ENCODE results near the gene PPP1R26. TPM values are rescaled to one million over a fixed set of nuclear protein-coding genes. Genes with fewer than 3 reads are reported as not detected.

PPP1R26 gene
- total and polyA plus RNA-seq, 2 experiments from 2014 or later = 25.9 to 62.2 TPM

GRCh38 chr9:135461936-135462335, 17.6 kb upstream of the PPP1R26 start:
- no peak for DNase-seq (ENCODE audit: low read depth in 1 of 2, low spot score in 1 of 2)
- no peak for TF ChIP-seq CTCF (IDR thresholded peaks at IDR 0.05; ENCODE audit: low read depth, low read length)
- no peaks in the 10 kb centered on the region for H3K9me3 ChIP-seq (ENCODE audit: low read depth)
- no peaks in the 10 kb centered on the region for H3K36me3 ChIP-seq
- H3K4me1 ChIP-seq (ENCODE audit: low read depth) = no peaks in the 10 kb centered on the region
- H3K27me3 ChIP-seq = no peaks in the 10 kb centered on the region
- no peak overlapping the region for H3K27ac ChIP-seq
- no peak overlapping the region for H3K4me3 ChIP-seq

GRCh38 chr9:135463140-135463539, 16.4 kb upstream of the PPP1R26 start:
- Histone ChIP-seq H3K4me1 (ENCODE audit: low read depth) (peaks cover 3% of the 10 kb centered on the region), H3K36me3 (no peaks in the 10 kb centered on the region), H3K4me3 (no peak overlapping the region), H3K9me3 (ENCODE audit: low read depth) (no peaks in the 10 kb centered on the region), H3K27ac (no peak overlapping the region), H3K27me3 (no peaks in the 10 kb centered on the region)
- no peak for TF ChIP-seq CTCF (IDR thresholded peaks at IDR 0.05; ENCODE audit: low read depth, low read length)
- no peak for DNase-seq (ENCODE audit: low read depth in 1 of 2, low spot score in 1 of 2)

- H3K4me3 ChIP-seq = no peak overlapping the region
- H3K4me1 ChIP-seq (ENCODE audit: low read depth) = peaks cover 13% of the 10 kb centered on the region
- no peak for DNase-seq (ENCODE audit: low read depth in 1 of 2, low spot score in 1 of 2)
- H3K36me3 ChIP-seq = no peaks in the 10 kb centered on the region
- no peak overlapping the region for H3K27ac ChIP-seq
- no peaks in the 10 kb centered on the region for H3K27me3 ChIP-seq
- no peaks in the 10 kb centered on the region for H3K9me3 ChIP-seq (ENCODE audit: low read depth)
- TF ChIP-seq CTCF (IDR thresholded peaks at IDR 0.05; ENCODE audit: low read depth, low read length) = no peak
These were observed 15.4 kb upstream of the PPP1R26 start for GRCh38 chr9:135464181-135464580.

- TF ChIP-seq CTCF (IDR thresholded peaks at IDR 0.05; ENCODE audit: low read depth, low read length) = no peak
- Histone ChIP-seq H3K27me3 (no peaks in the 10 kb centered on the region), H3K27ac (peak overlapping the region; percentile 51), H3K9me3 (ENCODE audit: low read depth) (no peaks in the 10 kb centered on the region), H3K36me3 (no peaks in the 10 kb centered on the region), H3K4me1 (ENCODE audit: low read depth) (peaks cover 45% of the 10 kb centered on the region), H3K4me3 (no peak overlapping the region)
- peak in 1 of 2 donors; percentile 29 for DNase-seq (ENCODE audit: low read depth in 1 of 2, low spot score in 1 of 2)
These were observed 10.6 kb upstream of the PPP1R26 start for GRCh38 chr9:135468854-135469521.

- no peak for TF ChIP-seq CTCF (IDR thresholded peaks at IDR 0.05; ENCODE audit: low read depth, low read length)
- no peaks in the 10 kb centered on the region for H3K27me3 ChIP-seq
- peak overlapping the region; percentile 88 for H3K27ac ChIP-seq
- H3K9me3 ChIP-seq (ENCODE audit: low read depth) = no peaks in the 10 kb centered on the region
- no peak overlapping the region for H3K4me3 ChIP-seq
- DNase-seq (ENCODE audit: low read depth in 1 of 2, low spot score in 1 of 2) = peak in 1 of 2 donors; percentile 66
- H3K4me1 ChIP-seq (ENCODE audit: low read depth) = peaks cover 51% of the 10 kb centered on the region
- no peaks in the 10 kb centered on the region for H3K36me3 ChIP-seq
These were observed 7.6 kb upstream of the PPP1R26 start for GRCh38 chr9:135471791-135472640.

Data from cardiac muscle cell (in vitro differentiated cells and primary cell).